ENCODE results near the gene GP1BA. TPM values are rescaled to one million over a fixed set of nuclear protein-coding genes. Genes with fewer than 3 reads are reported as not detected.

The GP1BA gene
- total and polyA plus RNA-seq, 2 donors (not counting 3 experiments of a cell fraction or from before 2014, with no cell fraction given): not detected

- ChIA-PET POLR2A (interaction anchor here (0.6 to 2.6 kb wide), 9 partner anchors 13 to 155 kb away, joined by 3 to 18 read pairs (median 5); partner anchors contain the start of genes ENO3, PFN1, RNF167 and SLC25A11), CTCF (interaction anchor here (1.0 to 4.5 kb wide), 11 partner anchors 10 to 257 kb away, joined by 3 to 40 read pairs (median 9); partner anchors contain the start of genes ARRB2, CAMTA2, CHRNE and RNF167)
- peak; percentile 100 for DNase-seq (ENCODE audit: low read depth, low spot score)
- no peaks in the 10 kb centered on the region for H4K20me1 ChIP-seq (replicated peaks; ENCODE audit: control insufficient read depth, extremely low read depth, insufficient read depth, low read length)
- no peaks in the 10 kb centered on the region for H3K9me1 ChIP-seq (replicated peaks; ENCODE audit: control insufficient read depth, extremely low read depth, insufficient read depth, low read length)
- no peaks in the 10 kb centered on the region for H3K27me3 ChIP-seq (ENCODE audit: control insufficient read depth in 2 of 2, insufficient read depth in 2 of 2, low read length in 2 of 2)
- H3K4me3 ChIP-seq (replicated peaks in 1 of 3; ENCODE audit: insufficient read depth in 1 of 3, low read depth in 1 of 3, low read length in 3 of 3): peak overlapping the region; percentile 14 to 87 (median 63)
- no peak overlapping the region for H2AFZ ChIP-seq (ENCODE audit: low read depth, low read length)
- TSS peak; percentile 57 for BruUV-seq (replicated peaks)
- peak overlapping the region; percentile 69 for H3K27ac ChIP-seq (ENCODE audit: insufficient read depth, low read depth, low read length)
- FAIRE-seq: peak; percentile 100
- dilution Hi-C loops (cut with MboI; ENCODE audit: extremely low pct_ligation_motif_present, low sequenced_read_pairs) (no loop called here), intact Hi-C loops (cut with micrococcal nuclease) (loop anchor here (1.0 kb wide), 4 partner anchors 19 to 58 kb away; partner anchors contain the start of genes CAMTA2, PFN1, RNF167 and SLC25A11)
- H3K79me2 ChIP-seq (ENCODE audit: control insufficient read depth, insufficient read depth, low read length): peaks cover 9% of the 10 kb centered on the region
- no peaks in the 10 kb centered on the region for H3K9me3 ChIP-seq (replicated peaks; ENCODE audit: control insufficient read depth, insufficient read depth, low read length)
- H3K9ac ChIP-seq (replicated peaks; ENCODE audit: extremely low read depth, insufficient read depth, low read length): peak overlapping the region; percentile 71
- H3K4me1 ChIP-seq (ENCODE audit: control insufficient read depth, extremely low read depth, insufficient read depth, low read length): peaks cover 24% of the 10 kb centered on the region
- peak overlapping the region; percentile 85 for H3K4me2 ChIP-seq (ENCODE audit: insufficient read depth, low read length)
- H3K36me3 ChIP-seq (ENCODE audit: control insufficient read depth in 2 of 2, extremely low read depth in 1 of 2, insufficient read depth in 2 of 2, low read length in 2 of 2): peaks cover 4 to 13% of the 10 kb centered on the region in 2 experiments
- no peak for TF ChIP-seq GATA2 (IDR thresholded peaks at IDR 0.05; ENCODE audit: insufficient read depth, insufficient read length, low read depth, low read length)
- no peak for TF ChIP-seq MYC (IDR thresholded peaks at IDR 0.05; ENCODE audit: low read depth, low read length)
- TF ChIP-seq EZH2 (IDR thresholded peaks at IDR 0.05; ENCODE audit: borderline replicate concordance, low read depth, low read length, severe bottlenecking): no peak
- TF ChIP-seq, protein P1, sequence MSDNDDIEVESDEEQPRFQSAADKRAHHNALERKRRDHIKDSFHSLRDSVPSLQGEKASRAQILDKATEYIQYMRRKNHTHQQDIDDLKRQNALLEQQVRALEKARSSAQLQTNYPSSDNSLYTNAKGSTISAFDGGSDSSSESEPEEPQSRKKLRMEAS (IDR thresholded peaks at IDR 0.05; ENCODE audit: insufficient read depth, insufficient read length): peak; percentile 8
These were observed 34.9 kb downstream of the GP1BA start for GRCh38 chr17:4966844-4967538.
